Measurements from ENCODE around the gene SLC4A8. TPM values are rescaled to one million over a fixed set of nuclear protein-coding genes. Genes with fewer than 3 reads are reported as not detected.

SLC4A8 gene
- total RNA-seq, 1 experiment from 2014 or later: 26.3 TPM

- Mint-ChIP-seq H3K27ac (no peak overlapping the region), H3K4me3 (no peak overlapping the region), H3K27me3 (ENCODE audit: low read depth) (no peaks in the 10 kb centered on the region), H3K4me1 (peaks cover 5 to 7% of the 10 kb centered on the region in 2 experiments; a peak in 3 of 4 replicates), H3K9me3 (no peaks in the 10 kb centered on the region), H3K36me3 (ENCODE audit: insufficient read depth in 1 of 3, low read depth in 3 of 3) (no peaks in the 10 kb centered on the region)
- Histone ChIP-seq H3K79me2 (ENCODE audit: insufficient read depth, low read length) (no peaks in the 10 kb centered on the region), H3K4me1 (ENCODE audit: insufficient read depth, low read length) (no peaks in the 10 kb centered on the region; the same call in 1 of the 2 replicates), H2BK12ac (ENCODE audit: insufficient read length, low read depth, low read length) (no peak overlapping the region), H4K91ac (ENCODE audit: insufficient read length, low read depth, low read length) (no peak overlapping the region), H3K14ac (ENCODE audit: insufficient read depth, low read length) (no peak overlapping the region), H4K5ac (ENCODE audit: insufficient read length, low read depth, low read length) (no peak overlapping the region), H3K4ac (ENCODE audit: low read depth, low read length) (no peak overlapping the region), H3K56ac (ENCODE audit: insufficient read length, low read depth, low read length) (no peak overlapping the region), H2BK15ac (ENCODE audit: low read depth, low read length) (no peak overlapping the region), H3K18ac (ENCODE audit: insufficient read length, low read depth, low read length) (no peak overlapping the region), H2BK5ac (ENCODE audit: insufficient read length, low read length) (no peak overlapping the region), H3K23me2 (ENCODE audit: insufficient read length, low read depth, low read length, poor library complexity, severe bottlenecking) (no peaks in the 10 kb centered on the region), H2BK20ac (ENCODE audit: low read depth, low read length, poor library complexity, severe bottlenecking) (no peak overlapping the region), H3K4me2 (ENCODE audit: insufficient read depth, insufficient read length, low read length) (no peak overlapping the region), H3T11ph (ENCODE audit: low read length) (no peak overlapping the region), H3K23ac (ENCODE audit: insufficient read length, low read depth, low read length) (no peak overlapping the region), H4K20me1 (ENCODE audit: control insufficient read depth, insufficient read depth, insufficient read length) (no peaks in the 10 kb centered on the region), H3K79me1 (ENCODE audit: insufficient read depth, low read depth, low read length, poor library complexity, severe bottlenecking) (no peaks in the 10 kb centered on the region), H4K8ac (replicated peaks; ENCODE audit: insufficient read length, low read depth, low read length) (no peak overlapping the region), H3K9me3 (ENCODE audit: control insufficient read depth, low read depth, low read length) (no peaks in the 10 kb centered on the region), H3K9ac (ENCODE audit: extremely low read depth, insufficient read length, low read length) (no peak overlapping the region), H2AK5ac (ENCODE audit: insufficient read length, low read length) (no peak overlapping the region), H2BK120ac (ENCODE audit: low read depth, low read length, poor library complexity, severe bottlenecking) (no peak overlapping the region), H3K27ac (ENCODE audit: insufficient read length, low read depth, low read length) (no peak overlapping the region), H2AFZ (ENCODE audit: low read length) (no peak overlapping the region), H3K27me3 (ENCODE audit: insufficient read depth, low read length) (no peaks in the 10 kb centered on the region)
- peak; percentile 20 for DNase-seq
- WGBS (ENCODE audit: extremely low coverage, insufficient read length, low lambda C conversion rate): no CpG with 5 or more reads among the region's 4 CpGs
- no peak for TF ChIP-seq CTCF (conservative IDR thresholded peaks at IDR 0.05)
Observed at GRCh38 chr12:51399891-51400290, 24.7 kb upstream of the SLC4A8 start.

Measured in H9 (cell line).